Measurements from ENCODE around the gene COMMD2.

The COMMD2 gene

DNA sequence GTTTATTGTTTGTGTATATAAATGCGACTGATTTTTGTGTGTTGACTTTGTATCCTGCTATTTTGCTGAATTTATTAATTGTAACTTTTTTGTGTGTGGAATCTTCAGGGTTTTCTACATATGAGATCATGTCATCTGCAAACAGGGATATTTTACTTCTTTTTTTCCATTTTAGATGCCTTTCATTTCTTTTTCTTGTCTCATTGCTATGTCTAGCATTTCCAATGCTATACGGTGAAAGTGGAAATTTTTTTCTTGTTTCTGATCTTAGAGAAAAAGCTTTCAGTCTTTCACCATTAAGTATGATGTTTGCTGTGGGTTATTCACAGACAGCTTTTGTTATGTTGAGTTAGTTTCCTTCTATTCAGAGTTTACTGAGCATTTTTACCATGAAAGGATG, 31.4 kb downstream of the COMMD2 start:
- no peak for TF ChIP-seq FOXP2 (optimal IDR thresholded peaks at IDR 0.05; ENCODE audit: borderline replicate concordance, extremely low read depth, extremely low read length, insufficient read depth)
- no peak for TF ChIP-seq POLR2AphosphoS5 (IDR thresholded peaks at IDR 0.05; ENCODE audit: low read depth, low read length)
- TF ChIP-seq SIN3A (IDR thresholded peaks at IDR 0.05; ENCODE audit: borderline replicate concordance, insufficient read depth, low read length): no peak
- no peak for TF ChIP-seq TAF1 (IDR thresholded peaks at IDR 0.05; ENCODE audit: borderline replicate concordance, insufficient read depth, low read length)
- TF ChIP-seq REST (IDR thresholded peaks at IDR 0.05; ENCODE audit: insufficient read depth in 1 of 2, low read depth in 2 of 2, low read length in 2 of 2): no peak

GRCh38 chr3:149717391-149718056, 34.8 kb downstream of the COMMD2 start:
- TF ChIP-seq REST (IDR thresholded peaks at IDR 0.05; ENCODE audit: insufficient read depth in 1 of 2, low read depth in 2 of 2, low read length in 2 of 2) (no peak), SIN3A (IDR thresholded peaks at IDR 0.05; ENCODE audit: borderline replicate concordance, insufficient read depth, low read length) (no peak), FOXP2 (optimal IDR thresholded peaks at IDR 0.05; ENCODE audit: borderline replicate concordance, extremely low read depth, extremely low read length, insufficient read depth) (no peak)

DNA sequence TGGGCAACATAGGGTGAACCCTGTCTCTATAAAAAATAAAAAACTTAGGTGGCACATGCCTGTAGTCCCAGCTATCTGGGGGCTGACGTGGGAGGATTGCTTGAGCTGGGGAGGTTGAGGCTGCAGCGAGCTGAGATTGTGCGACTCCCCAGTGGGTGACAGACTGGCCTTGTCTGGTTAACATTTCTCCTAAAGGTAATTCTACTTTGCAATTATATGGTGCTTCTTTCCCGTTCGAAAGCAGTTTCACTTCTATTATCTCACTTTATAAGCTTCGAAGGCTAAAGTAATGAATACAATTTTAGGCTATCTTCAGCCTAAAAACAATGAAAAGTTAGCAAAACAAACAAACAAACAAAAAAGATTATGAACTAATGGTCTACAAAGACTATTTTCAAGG, 35.3 kb downstream of the COMMD2 start:
- TF ChIP-seq TAF1 (IDR thresholded peaks at IDR 0.05; ENCODE audit: borderline replicate concordance, insufficient read depth, low read length) (no peak), FOXP2 (optimal IDR thresholded peaks at IDR 0.05; ENCODE audit: borderline replicate concordance, extremely low read depth, extremely low read length, insufficient read depth) (no peak), POLR2AphosphoS5 (IDR thresholded peaks at IDR 0.05; ENCODE audit: low read depth, low read length) (no peak), REST (IDR thresholded peaks at IDR 0.05; ENCODE audit: insufficient read depth in 1 of 2, low read depth in 2 of 2, low read length in 2 of 2) (no peak), SIN3A (IDR thresholded peaks at IDR 0.05; ENCODE audit: borderline replicate concordance, insufficient read depth, low read length) (no peak)

DNA sequence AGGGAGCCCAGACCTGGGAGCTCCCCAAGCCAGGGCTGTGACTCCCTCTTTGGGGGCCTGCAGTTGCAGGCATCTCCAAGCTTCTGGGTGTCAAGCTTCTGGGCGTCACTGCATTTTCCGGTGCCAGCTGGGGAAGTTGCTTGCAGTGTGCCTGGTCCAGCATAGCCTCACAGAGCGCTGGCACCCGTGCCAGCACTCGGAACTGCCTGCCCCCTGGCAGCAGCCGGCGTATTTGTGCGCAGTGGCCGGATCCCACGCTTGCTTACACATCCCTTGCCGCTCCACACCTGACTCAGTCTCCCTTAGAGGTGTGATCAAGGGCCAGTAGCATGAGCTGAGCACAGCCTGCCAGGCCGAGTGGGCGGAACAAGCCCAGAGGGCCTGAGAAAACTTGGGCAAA, 37.0 kb downstream of the COMMD2 start:
- TF ChIP-seq SIN3A (IDR thresholded peaks at IDR 0.05; ENCODE audit: borderline replicate concordance, insufficient read depth, low read length) (no peak), POLR2AphosphoS5 (IDR thresholded peaks at IDR 0.05; ENCODE audit: low read depth, low read length) (no peak), REST (IDR thresholded peaks at IDR 0.05; ENCODE audit: insufficient read depth in 1 of 2, low read depth in 2 of 2, low read length in 2 of 2) (no peak), TAF1 (IDR thresholded peaks at IDR 0.05; ENCODE audit: borderline replicate concordance, insufficient read depth, low read length) (no peak), FOXP2 (optimal IDR thresholded peaks at IDR 0.05; ENCODE audit: borderline replicate concordance, extremely low read depth, extremely low read length, insufficient read depth) (no peak)

Measured in PFSK-1 (cell line).